Stimulated activated CD4-positive, alpha-beta T cell treated with anti-CD3 and anti-CD28 coated beads, TNF-alpha, amount 100 ng/mL, for 4 hours (primary cell): ENCODE results near the gene SH2D1B.

Experiments
- DNase-seq, 3 experiments: peaks; one replicate each; pipeline ENCODE4 v3.0.0-alpha.2; 2020; ENCODE audit warnings: low read depth in 3 of 3

Gene SH2D1B

DNA sequence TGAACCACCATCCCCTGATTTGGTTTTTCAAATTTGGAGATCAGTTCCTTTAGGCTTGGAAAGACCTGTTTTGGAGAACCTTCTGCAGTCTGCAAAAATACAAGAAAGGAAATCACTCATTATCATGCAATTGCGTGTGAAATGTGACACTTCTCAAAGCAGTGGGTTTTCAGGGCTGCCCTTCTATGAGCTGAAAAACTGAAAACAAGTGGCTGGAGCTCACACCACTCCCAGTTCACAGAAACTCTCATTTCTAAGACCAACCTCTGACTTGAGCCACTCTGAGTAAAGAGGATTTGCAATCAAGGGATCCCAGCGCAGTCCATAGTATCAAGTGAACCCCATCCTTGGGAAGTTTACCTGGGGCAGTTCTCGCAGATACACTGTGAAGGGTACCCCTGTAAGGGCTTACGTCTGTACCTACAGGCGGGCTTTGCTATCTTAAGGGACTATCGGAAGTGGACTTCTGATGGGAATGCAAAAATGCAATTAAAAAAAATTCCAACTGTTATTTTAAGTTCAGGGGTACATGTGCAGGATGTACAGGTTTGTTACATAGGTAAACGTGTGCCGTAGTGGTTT lies 12.8 kb downstream of the SH2D1B start:
- DNase-seq, result no peak

DNA sequence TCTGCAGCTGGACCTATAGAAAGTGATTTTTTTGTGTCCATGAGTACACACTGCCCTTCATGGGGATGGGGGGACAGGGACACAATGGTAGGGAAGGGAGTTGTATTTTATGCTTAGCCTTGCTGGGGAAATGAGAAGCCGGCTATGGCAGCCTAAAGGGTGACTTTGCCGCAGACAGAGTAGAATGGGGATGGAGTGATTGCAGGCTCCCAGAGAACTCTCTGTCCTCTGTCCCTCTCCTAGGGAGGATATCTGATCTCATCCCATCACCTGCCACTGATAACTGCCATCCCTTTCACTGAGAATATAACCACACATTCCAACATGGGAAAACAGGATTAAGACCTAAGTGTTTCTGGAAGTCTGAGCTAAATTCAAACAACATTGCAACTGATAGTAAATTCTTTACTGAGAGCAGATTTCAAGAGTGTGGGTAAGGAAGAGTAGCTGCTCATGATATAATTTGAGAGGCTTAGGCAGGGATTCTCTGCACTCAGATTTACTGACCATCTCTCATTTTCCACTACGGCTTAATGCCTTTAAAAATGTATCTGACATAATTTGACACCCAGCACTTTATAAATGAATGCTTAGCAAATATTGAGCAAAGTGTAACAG lies 13.9 kb downstream of the SH2D1B start:
- no peak for DNase-seq

DNA sequence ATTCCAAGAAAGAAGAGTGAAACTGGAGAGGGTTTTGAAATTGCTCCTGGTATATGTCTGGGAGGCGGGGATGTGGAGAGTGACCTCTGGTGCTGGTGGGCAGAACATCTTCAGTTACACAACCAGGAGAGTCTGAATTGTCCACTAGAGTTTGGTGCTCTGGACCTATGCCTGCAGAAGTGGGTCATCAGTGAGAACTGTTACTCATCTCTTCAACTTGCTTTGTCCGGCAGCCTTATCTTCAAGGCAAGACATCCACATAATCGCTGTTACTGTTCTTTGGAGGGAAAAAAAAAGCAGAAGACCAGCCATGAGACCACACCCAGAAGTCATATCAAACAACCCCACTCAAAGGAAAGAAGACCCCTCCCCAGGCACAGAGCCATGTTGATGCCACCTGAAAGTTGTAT lies 14.9 kb downstream of the SH2D1B start:
- DNase-seq, result no peak

DNA sequence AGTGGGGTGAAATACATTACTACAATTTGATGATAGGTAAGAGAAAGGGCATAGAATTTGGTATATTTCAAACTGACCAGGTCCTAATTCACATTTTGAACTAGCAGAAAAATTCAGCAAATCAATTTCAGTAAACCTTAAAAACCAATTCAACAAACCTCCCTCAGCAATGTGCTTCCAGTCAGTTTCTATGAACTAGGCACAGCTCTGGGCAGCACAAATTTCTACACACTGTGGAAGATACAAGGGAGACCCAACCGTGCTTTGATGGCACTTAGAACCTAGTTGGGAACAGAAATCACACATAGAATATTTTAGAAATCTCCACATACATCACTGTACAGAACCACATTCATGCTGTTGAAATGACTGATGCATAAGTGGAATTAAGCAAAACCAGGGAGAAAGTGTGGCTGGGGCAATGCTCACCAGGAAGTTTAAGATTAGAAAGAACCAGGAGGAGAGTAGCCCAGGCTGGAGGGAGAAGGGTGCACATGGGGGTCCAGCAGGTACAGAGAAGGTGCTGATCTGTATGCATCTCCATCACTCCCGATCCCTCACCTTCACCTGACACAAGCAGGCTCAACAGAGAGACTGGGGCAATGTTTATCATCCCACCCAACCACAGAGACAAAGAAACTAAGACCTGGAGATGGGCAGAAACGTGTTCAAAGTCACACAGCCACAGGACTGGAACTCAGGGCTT lies 15.6 kb downstream of the SH2D1B start:
- DNase-seq, result no peak

DNA sequence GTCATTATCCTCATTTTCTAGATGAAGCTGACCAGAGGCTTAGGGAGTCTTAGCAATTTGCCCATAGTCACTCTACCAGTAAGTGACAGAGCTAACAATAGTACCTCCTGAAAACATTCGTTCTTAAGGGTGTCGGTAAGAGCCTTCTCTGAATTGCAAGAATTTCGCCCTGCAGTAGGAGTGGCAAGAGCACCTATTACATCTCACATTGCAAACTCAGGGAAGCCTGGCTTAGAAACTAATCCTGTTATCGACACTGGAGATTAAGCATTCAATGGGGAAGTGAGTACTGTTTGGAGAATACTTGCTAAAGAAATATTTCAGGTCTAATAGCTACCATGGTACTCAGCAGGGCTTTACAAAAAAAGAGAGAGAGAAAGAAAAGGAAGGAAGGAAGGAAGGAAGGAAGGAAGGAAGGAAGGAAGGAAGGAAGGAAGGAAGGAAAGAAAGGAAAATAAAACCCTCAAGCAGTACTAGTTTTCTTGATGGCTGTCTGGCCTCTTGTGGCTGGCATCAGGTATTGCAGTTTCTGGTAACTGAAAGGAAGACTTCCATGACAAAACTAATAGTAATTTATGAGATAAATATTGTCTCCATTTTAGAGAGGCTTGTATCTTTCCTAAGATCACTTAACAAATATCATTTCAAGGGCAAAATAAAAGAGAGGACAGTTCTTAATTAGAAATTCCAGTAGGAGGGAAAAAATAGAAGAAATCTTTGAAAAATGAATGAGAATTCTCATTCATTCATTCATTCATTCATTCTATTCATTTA lies 20.0 kb downstream of the SH2D1B start:
- DNase-seq, result no peak

DNA sequence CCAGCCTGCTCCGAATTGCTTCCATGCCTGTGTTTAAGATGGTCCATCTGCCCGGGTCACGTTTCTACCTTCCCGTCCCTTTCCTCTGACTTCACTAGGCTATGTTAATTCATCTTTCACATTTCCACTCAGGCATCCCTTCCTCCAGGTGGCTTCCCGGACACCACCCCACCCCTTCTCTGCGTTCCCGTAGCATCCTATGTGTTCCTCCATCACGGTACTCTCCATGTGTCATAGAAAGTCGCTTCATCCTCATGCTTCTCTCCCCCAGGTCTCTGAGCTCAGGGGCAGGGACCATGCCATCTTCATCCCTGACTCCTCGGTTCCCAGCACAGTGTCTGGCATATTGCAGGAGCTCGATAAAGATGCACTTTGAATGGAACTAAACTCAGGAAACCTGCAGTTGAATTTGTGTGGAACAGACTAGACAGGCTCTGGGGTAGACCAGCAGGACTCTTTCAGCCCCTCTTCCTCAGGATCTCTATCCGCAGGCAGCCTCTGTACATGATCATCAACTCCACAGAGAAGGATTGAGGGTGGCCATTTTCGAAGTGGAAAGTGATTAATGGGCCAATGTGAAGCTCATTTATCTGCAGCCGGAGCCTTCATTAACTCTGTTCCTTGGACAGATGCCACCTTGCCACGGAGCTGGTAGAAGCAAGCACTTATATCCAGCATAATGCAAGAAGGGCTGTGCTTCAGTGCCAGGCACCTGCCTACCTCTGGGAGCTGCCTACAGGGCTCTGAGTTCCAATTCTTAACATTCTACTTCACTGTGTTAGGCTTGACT lies 21.3 kb downstream of the SH2D1B start:
- DNase-seq, result no peak

DNA sequence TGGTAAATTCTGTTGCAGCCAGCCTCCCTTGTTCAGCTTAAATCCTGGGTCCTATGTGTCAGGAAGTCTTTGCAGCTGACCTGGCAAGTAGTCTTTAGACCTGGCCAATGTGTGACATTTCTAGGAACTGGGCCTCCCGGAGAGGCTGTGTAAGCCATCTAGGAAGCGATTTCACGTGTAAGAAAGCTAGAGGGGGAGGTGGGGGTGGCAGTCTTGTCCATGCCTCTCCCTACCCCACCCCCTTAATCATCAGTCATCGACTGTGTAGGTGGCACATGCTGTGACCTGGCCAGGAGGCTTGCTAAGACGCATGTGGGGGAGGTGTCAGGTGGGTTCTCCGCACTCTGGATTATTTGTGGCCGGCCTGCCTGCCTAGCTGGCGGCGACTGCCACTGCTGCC lies 22.0 kb downstream of the SH2D1B start:
- DNase-seq, result no peak

DNA sequence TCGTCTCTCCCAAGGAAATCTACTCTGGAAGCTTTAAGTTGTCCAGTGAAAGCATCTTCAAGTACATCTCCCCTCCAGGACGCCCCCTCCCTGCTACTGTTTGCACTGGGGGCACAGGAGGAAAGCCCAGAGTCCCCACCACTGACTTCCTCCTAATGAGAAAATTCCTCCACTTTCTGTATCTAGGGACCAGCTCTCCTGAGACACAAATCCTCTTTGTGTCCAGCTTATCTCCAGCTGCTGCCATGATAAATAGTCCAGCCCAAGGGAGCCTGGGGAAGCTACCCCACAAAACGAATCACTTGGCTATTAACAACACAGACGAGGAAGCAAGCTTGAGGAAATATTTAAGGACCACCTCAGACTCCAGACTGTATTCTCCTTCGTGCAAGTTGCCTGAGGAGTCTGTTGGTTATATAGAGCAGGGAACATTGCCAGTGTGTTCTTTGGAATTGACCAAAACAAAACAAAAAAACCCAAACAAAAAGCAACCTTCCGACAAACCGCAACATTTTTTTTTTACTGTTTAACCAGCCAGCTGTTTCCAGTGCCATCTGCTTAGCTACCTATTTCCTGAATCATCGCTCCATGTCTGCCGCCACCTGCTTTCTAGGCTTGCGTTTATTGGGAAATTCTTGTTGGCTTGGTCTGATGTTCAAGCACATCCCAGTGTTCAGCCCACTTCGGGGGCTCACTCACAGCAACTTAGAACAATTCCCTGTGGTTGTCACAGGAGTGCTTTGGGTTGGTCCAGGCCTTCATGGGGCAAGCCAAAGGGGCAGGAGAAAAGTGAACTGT lies 22.7 kb downstream of the SH2D1B start:
- DNase-seq, result no peak

DNA sequence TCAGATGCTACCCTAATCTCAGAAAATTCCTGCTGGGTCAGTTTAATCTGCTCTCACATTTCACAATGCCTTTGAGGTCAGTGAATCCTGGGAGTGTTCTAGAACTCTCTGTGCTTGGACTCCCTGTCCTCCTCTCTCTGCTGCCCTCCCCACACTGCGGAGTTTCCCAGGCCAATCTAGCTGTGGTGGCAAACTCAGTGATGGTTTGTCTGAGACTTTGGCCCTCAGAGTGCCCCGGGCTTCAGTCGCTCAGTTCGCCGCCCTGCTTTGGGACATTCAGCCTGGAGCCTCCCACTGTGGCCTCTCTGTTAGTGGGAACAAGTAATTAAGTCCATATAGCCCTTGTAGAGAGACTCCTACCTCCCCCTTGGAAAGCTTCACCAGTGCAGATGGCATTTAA lies 23.3 kb downstream of the SH2D1B start:
- DNase-seq, result no peak

DNA sequence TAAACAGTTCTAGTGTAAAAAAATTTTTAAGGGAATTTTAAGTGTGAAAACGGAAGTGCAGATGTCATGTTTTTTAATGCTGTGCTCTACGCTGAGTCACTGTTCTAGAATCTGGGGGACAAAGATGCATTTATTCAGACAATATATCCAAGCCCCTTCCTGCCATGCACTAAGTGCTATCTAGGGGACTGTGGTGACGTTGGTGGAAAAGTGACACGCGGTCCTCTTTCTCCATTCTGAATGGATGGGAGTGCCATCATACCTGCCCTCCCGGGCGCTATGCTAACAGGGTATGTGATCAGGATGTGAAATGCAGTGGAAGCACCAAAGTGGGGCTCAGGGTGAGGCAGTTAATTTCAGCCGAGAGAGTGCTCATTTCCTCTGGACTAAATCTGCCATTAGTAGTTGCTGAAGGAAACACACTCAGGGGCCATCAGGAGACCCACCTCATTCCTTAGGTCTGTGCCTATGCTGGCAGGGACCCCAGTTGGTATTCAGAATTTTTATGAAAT lies 23.8 kb downstream of the SH2D1B start:
- no peak for DNase-seq

DNA sequence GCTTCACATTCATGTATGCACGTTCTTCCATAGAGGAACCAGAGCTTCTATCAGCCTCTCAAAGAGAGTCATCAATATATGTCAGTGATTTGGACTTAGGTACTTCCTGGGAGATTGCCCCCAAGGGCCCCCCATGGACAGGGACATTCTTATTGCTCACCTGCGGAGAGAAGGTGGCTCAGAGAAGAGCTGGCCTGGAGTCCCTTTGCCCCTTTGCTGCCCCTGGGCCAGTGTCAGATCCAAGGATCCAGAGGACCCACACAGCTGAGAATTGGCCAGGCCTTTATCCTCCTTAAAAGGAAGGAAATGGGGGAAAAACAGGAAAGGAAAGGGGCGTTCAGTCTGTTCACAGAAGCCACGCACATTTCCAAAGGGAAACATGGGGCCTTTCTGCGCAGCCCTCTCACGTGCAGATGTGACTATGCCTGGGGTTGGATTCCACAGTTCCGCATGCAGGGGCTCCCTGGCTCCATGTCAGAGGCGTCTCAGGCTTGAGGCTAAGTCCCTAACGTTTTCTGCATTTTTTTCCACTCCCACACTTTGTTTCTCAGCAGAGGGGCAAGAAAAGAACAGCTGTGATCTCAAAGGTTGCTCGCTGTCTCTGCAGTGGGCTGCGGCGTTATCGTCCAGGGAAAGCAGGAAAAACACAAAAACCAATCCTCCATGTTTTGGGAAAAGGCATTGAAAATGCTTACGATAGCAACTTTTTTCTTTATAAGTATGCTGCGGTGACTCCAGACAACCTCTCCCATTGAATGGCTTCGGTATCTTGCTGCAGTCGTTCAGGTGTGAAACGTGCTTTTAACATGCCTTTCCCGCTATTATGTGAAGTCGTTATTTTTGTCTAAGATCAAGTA lies 24.5 kb downstream of the SH2D1B start:
- no peak for DNase-seq

DNA sequence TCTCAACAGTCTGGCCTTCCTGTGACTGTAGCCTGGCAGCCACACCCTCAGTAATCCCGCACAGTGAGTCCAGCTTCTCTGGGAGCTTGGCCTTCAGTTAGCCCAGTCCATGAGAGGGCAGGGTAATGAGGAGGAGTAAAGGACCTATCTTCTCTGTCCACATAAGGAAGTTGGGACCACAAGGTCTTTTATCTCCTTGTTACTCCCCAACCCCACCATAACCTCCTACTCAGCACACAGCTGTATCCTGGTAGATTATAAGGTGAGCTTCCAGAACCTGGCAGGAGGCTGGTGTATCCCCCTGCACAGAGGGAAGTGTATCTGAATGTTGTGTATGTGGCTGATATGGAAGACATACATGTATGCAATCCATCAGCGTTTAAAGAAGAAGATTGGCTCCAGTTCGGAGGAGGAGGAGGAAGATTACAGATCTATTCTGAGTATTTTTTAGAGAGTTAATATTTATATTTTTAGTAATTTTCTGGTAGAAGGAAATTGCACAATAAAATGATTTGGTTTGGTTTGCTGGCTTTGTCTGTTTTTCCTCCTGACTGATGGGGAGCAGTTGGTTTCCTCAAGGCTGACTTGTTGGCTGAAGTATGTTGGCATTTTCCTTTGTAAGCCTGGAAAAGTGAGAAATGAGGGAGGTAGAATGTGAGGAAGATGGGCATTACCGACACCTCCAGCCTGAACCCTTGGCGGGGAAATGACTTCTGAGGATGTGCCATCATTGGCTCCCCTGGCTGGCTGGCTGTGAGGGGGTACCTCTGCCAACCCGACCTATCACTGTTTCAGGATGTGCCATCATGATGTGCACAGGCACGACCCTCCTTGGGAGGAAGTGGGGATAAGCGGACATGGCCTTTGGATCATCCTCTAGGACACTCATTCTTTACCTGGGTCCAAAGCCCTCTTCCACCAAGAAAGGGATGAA lies 25.4 kb downstream of the SH2D1B start:
- DNase-seq, result no peak

DNA sequence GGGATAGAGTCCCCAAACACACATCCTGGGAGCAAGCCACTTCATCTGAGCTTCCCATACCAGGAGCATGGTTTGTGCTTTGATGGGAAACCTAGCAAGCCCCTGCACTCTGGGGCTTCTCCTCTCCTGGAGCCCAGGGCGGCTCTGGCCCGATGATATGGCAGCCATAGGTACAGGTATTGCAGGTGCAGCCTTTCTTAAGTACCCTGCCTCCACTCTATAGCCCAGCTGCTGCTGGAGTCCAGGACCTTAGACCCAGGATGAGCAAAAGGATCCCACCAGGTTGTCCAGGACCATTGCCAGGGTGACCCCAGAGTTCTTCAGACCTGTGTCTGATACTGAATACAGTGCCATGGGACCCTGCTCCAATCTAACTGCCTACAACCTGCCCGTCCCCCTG lies 26.2 kb downstream of the SH2D1B start:
- DNase-seq, result no peak

DNA sequence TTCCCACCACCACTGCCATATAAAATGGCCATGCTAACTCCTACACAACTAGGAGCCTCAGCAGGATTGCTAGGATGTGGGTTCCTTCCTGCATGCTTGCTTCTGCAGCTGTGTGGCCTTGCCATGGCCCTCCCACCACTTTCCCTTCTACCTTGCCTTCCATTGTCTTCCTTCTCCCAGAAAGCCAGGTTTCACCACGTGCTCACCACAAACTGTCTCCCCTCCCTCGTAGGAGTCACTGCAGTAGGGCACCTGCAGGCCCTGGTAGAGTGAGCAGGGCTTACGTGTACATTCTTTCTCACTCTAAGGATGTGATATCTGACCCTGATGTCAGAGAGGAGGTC lies 26.7 kb downstream of the SH2D1B start:
- DNase-seq, result no peak

DNA sequence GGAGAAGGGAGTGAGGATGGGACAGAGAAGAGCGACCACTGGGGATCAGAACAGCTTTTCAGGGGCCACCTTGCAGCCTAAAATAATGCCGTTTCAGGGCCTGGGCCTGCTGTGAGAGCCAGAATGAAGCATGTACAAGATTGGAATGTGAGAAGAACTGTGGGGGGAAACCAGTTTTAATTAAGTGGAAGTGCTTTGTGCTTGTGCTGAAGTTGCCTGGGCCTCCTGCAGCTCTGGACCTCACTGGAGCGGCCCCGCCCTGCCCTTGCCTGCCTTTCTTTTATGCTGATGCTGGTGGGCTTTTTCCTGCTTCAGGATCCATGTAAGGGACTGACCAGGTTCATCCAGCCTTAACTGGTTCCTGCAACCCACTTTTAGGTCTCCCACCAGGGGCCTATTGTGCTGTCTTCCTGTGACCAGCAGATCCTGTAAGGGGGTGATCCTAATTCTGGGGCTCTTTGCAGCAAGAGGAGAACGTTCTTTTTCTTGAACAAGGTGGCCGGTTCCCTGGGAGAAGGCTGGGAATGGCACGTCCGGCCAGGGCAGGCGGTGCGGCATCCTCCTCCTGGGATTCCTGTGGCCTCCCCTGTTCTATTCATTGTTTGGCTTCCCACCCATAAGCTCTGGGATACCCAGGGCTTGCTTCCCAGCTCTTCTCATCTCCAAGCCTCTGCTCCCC lies 27.2 kb downstream of the SH2D1B start:
- no peak for DNase-seq

DNA sequence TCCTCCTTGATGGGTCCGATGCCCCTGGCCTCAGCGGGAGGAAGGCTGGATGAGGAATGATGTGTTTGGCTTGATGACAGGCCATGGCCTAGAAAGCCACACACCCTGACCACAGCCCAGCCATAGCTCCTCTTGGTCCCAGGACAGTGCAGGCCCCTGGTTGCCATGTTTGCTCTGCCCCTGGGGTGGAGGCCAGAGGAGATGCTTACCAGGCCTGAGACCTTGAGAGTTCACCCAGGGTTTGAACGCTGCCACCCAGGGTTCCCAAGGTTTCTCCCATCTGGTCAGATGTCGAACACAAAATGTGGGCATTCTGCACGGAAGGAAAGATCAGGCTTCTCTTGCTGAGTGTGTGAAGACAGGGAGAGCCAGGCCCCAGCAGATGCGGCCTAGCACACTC lies 27.8 kb downstream of the SH2D1B start:
- DNase-seq, result no peak

DNA sequence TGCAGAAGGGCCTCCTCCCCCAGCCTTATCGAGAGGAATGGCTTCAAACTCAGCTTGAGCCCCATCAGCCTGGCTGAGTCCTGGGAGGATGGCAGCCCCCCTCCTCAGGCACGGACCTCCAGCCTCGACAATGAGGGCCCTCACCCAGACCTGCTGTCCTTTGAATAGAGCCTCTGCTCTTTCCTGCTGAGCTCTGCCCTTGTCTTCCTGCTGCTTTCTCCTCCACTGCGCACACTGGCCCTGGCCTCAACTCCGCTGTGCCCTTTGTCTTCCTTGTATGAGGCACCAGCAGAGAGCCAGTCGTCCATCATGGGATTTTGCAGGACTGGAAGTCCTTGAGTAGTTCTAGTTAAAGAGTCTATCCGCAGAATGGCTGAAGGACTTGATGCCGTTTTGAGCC lies 28.4 kb downstream of the SH2D1B start:
- DNase-seq, result no peak

DNA sequence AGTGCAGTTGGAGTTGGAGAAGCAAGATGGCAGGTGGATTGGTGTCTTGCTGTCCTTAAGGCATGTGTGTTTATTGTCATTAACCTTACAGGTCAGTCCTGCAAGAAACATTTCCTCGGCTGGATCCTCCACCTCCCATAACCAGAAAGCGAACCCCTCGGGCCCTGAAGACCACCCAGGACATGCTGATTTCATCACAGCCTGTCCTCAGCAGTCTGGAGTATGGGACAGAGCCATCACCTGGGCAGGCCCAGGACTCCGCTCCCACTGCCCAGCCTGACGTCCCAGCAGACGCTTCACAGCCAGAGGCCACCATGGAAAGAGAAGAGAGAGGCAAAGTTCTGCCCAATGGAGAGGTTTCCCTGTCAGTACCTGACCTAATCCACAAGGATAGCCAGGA lies 28.8 kb downstream of the SH2D1B start:
- no peak for DNase-seq
